ENCODE measurements around the gene TMEM184B.

DNA sequence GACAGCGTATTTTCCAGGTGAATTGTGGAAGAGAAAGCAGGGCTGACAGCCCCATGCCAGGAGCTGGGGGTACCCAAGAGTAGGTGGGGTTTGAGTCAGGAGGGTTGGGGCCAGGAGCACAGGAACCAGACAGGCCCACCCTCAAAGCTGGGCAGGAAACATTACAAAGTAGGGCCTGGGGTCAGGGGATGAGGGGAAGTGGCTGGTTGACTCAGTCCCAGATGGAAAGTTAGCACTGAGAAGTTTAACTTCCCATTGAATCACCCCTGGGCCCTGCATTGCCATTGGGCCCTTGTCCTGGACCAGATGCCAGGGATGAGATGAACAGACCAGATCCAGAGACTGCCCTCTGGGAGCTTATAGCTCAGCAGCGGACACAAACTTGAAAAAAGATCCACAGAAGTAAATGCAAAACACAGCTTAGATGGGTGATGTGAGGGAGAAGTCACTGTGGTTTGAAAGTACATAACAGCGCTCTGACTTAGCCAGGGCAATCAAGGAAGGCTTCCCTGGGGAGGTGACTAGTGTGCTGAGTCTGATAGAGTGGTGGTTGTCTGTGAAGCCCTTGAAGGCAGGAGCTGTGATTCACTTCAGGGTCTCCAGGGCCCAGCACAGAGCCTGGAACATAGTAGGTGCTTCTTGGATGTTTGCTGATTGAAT is 68.8 kb downstream of the TMEM184B start:
- TF ChIP-seq EZH2phosphoT487 (IDR thresholded peaks at IDR 0.05): no peak
- TF ChIP-seq, protein P1, sequence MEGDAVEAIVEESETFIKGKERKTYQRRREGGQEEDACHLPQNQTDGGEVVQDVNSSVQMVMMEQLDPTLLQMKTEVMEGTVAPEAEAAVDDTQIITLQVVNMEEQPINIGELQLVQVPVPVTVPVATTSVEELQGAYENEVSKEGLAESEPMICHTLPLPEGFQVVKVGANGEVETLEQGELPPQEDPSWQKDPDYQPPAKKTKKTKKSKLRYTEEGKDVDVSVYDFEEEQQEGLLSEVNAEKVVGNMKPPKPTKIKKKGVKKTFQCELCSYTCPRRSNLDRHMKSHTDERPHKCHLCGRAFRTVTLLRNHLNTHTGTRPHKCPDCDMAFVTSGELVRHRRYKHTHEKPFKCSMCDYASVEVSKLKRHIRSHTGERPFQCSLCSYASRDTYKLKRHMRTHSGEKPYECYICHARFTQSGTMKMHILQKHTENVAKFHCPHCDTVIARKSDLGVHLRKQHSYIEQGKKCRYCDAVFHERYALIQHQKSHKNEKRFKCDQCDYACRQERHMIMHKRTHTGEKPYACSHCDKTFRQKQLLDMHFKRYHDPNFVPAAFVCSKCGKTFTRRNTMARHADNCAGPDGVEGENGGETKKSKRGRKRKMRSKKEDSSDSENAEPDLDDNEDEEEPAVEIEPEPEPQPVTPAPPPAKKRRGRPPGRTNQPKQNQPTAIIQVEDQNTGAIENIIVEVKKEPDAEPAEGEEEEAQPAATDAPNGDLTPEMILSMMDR (IDR thresholded peaks at IDR 0.05): no peak
- no peak for TF ChIP-seq EZH2 (IDR thresholded peaks at IDR 0.05)
